ENCODE data around the gene RALB. TPM values are rescaled to one million over a fixed set of nuclear protein-coding genes. Genes with fewer than 3 reads are reported as not detected.

The RALB gene
- total RNA-seq, 2 experiments from 2014 or later, result 52.5 to 52.9 TPM

GRCh38 chr2:120269816-120270215, 17.2 kb downstream of the RALB start:
- no peaks in the 10 kb centered on the region for H3K27me3 Mint-ChIP-seq
- H3K4me1 Mint-ChIP-seq (ENCODE audit: low read depth), result peaks cover 34% of the 10 kb centered on the region
- H3K4me3 Mint-ChIP-seq, result no peak overlapping the region
- peaks cover 3% of the 10 kb centered on the region for H3K9me3 Mint-ChIP-seq
- DNase-seq, result no peak
- H3K27ac Mint-ChIP-seq, result no peak overlapping the region
- ChIA-PET CTCF (interaction anchor here (1.1 kb wide), 1 partner anchor 43 kb away, joined by 3 read pairs; no protein-coding TSS in a partner anchor), POLR2A (interaction anchor here (0.6 to 1.6 kb wide), 3 partner anchors 8 to 45 kb away, joined by 3 read pairs; no protein-coding TSS in a partner anchor)
- H3K36me3 Mint-ChIP-seq, result peaks cover 20% of the 10 kb centered on the region
- intact Hi-C loops (cut with micrococcal nuclease), result no loop called here

- peaks cover 26% of the 10 kb centered on the region for H3K4me1 Mint-ChIP-seq (ENCODE audit: low read depth)
- POLR2A ChIA-PET, result no interaction called here
- CTCF ChIA-PET, result no interaction called here
- no peak overlapping the region for H3K4me3 Mint-ChIP-seq
- H3K27me3 Mint-ChIP-seq, result no peaks in the 10 kb centered on the region
- H3K36me3 Mint-ChIP-seq, result peaks cover 22% of the 10 kb centered on the region
- no peak for DNase-seq
- peaks cover 9% of the 10 kb centered on the region for H3K9me3 Mint-ChIP-seq
- no peak overlapping the region for H3K27ac Mint-ChIP-seq
- intact Hi-C loops (cut with micrococcal nuclease), result no loop called here
Measured at GRCh38 chr2:120271711-120272379, 19.2 kb downstream of the RALB start.

- Mint-ChIP-seq H3K27me3 (no peaks in the 10 kb centered on the region), H3K9me3 (peaks cover 9% of the 10 kb centered on the region), H3K4me3 (no peak overlapping the region), H3K4me1 (ENCODE audit: low read depth) (peaks cover 19% of the 10 kb centered on the region), H3K36me3 (peaks cover 21% of the 10 kb centered on the region), H3K27ac (no peak overlapping the region)
- intact Hi-C loops (cut with micrococcal nuclease), result no loop called here
- POLR2A ChIA-PET, result no interaction called here
- CTCF ChIA-PET, result interaction anchor here (0.6 kb wide), 1 partner anchor 62 kb away, joined by 3 read pairs; no protein-coding TSS in a partner anchor
- no peak for DNase-seq
Measured at GRCh38 chr2:120272763-120273481, 20.3 kb downstream of the RALB start.

GRCh38 chr2:120275617-120276400, 23.2 kb downstream of the RALB start:
- POLR2A ChIA-PET, result no interaction called here
- H3K36me3 Mint-ChIP-seq, result peaks cover 24% of the 10 kb centered on the region
- H3K9me3 Mint-ChIP-seq, result peaks cover 5% of the 10 kb centered on the region
- H3K27ac Mint-ChIP-seq, result no peak overlapping the region
- H3K27me3 Mint-ChIP-seq, result no peaks in the 10 kb centered on the region
- H3K4me1 Mint-ChIP-seq (ENCODE audit: low read depth), result peaks cover 6% of the 10 kb centered on the region
- intact Hi-C loops (cut with micrococcal nuclease), result no loop called here
- CTCF ChIA-PET, result no interaction called here
- no peak overlapping the region for H3K4me3 Mint-ChIP-seq
- no peak for DNase-seq

GRCh38 chr2:120277505-120278205, 25.0 kb downstream of the RALB start:
- Mint-ChIP-seq H3K36me3 (peaks cover 22% of the 10 kb centered on the region), H3K9me3 (peaks cover 5% of the 10 kb centered on the region), H3K4me3 (no peak overlapping the region), H3K27ac (no peak overlapping the region), H3K27me3 (no peaks in the 10 kb centered on the region), H3K4me1 (ENCODE audit: low read depth) (peaks cover 6% of the 10 kb centered on the region)
- no peak for DNase-seq
- intact Hi-C loops (cut with micrococcal nuclease), result no loop called here
- CTCF ChIA-PET, result no interaction called here
- POLR2A ChIA-PET, result no interaction called here

- H3K4me3 Mint-ChIP-seq, result no peak overlapping the region
- DNase-seq, result no peak
- H3K27me3 Mint-ChIP-seq, result no peaks in the 10 kb centered on the region
- ChIA-PET POLR2A (no interaction called here), CTCF (interaction anchor here (1.4 kb wide), 1 partner anchor 34 kb away, joined by 4 read pairs; no protein-coding TSS in a partner anchor)
- intact Hi-C loops (cut with micrococcal nuclease), result no loop called here
- H3K9me3 Mint-ChIP-seq, result peaks cover 5% of the 10 kb centered on the region
- peaks cover 25% of the 10 kb centered on the region for H3K36me3 Mint-ChIP-seq
- H3K27ac Mint-ChIP-seq, result no peak overlapping the region
- H3K4me1 Mint-ChIP-seq (ENCODE audit: low read depth), result no peaks in the 10 kb centered on the region
Measured at GRCh38 chr2:120278901-120279300, 26.2 kb downstream of the RALB start.

- no peak overlapping the region for H3K4me3 Mint-ChIP-seq
- H3K4me1 Mint-ChIP-seq (ENCODE audit: low read depth), result no peaks in the 10 kb centered on the region
- POLR2A ChIA-PET, result no interaction called here
- CTCF ChIA-PET, result interaction anchor here (1.4 kb wide), 1 partner anchor 33 kb away, joined by 4 read pairs; no protein-coding TSS in a partner anchor
- intact Hi-C loops (cut with micrococcal nuclease), result no loop called here
- no peak overlapping the region for H3K27ac Mint-ChIP-seq
- peaks cover 28% of the 10 kb centered on the region for H3K36me3 Mint-ChIP-seq
- no peak for DNase-seq
- H3K27me3 Mint-ChIP-seq, result no peaks in the 10 kb centered on the region
- peaks cover 5% of the 10 kb centered on the region for H3K9me3 Mint-ChIP-seq
Measured at GRCh38 chr2:120279708-120280107, 27.1 kb downstream of the RALB start.

GRCh38 chr2:120283649-120284048, 31.0 kb downstream of the RALB start:
- Mint-ChIP-seq H3K4me3 (no peak overlapping the region), H3K27ac (peak overlapping the region; percentile 19)

GRCh38 chr2:120285056-120285455, 32.4 kb downstream of the RALB start:
- DNase-seq, result no peak
- ChIA-PET CTCF (no interaction called here), POLR2A (no interaction called here)
- no peak overlapping the region for H3K4me3 Mint-ChIP-seq
- intact Hi-C loops (cut with micrococcal nuclease), result no loop called here
- no peaks in the 10 kb centered on the region for H3K9me3 Mint-ChIP-seq
- H3K36me3 Mint-ChIP-seq, result peaks cover 25% of the 10 kb centered on the region
- H3K27ac Mint-ChIP-seq, result no peak overlapping the region
- H3K4me1 Mint-ChIP-seq (ENCODE audit: low read depth), result peaks cover 21% of the 10 kb centered on the region
- H3K27me3 Mint-ChIP-seq, result no peaks in the 10 kb centered on the region

More at GRCh38 chr2:120283649-120284048, 31.0 kb downstream of the RALB start:
- peaks cover 21% of the 10 kb centered on the region for H3K4me1 Mint-ChIP-seq (ENCODE audit: low read depth)
- H3K36me3 Mint-ChIP-seq, result peaks cover 27% of the 10 kb centered on the region
- H3K27me3 Mint-ChIP-seq, result no peaks in the 10 kb centered on the region
- intact Hi-C loops (cut with micrococcal nuclease), result no loop called here
- POLR2A ChIA-PET, result interaction anchor here (1.0 to 1.3 kb wide), 2 partner anchors 13 to 31 kb away, joined by 3 read pairs; partner anchors contain the start of gene RALB
- DNase-seq, result no peak
- CTCF ChIA-PET, result interaction anchor here (0.7 to 1.7 kb wide), 3 partner anchors 26 to 31 kb away, joined by 3 to 4 read pairs (median 4); no protein-coding TSS in a partner anchor
- no peaks in the 10 kb centered on the region for H3K9me3 Mint-ChIP-seq

- DNase-seq, result peak; percentile 66
- peak overlapping the region; percentile 12 for H3K4me3 Mint-ChIP-seq
- peaks cover 27% of the 10 kb centered on the region for H3K4me1 Mint-ChIP-seq (ENCODE audit: low read depth)
- H3K27ac Mint-ChIP-seq, result peak overlapping the region; percentile 78
- CTCF ChIA-PET, result interaction anchor here (1.7 kb wide), 1 partner anchor 26 kb away, joined by 10 read pairs; no protein-coding TSS in a partner anchor
- peaks cover 31% of the 10 kb centered on the region for H3K36me3 Mint-ChIP-seq
- POLR2A ChIA-PET, result interaction anchor here (0.6 to 1.0 kb wide), 3 partner anchors 55 to 112 kb away, joined by 3 to 7 read pairs (median 4); partner anchors contain the start of gene TMEM185B
- H3K9me3 Mint-ChIP-seq, result no peaks in the 10 kb centered on the region
- intact Hi-C loops (cut with micrococcal nuclease), result loop anchor here (1.0 to 2.0 kb wide), 4 partner anchors 26 to 65 kb away; partner anchors contain the start of genes RALB and TMEM185B
- no peaks in the 10 kb centered on the region for H3K27me3 Mint-ChIP-seq
Measured at GRCh38 chr2:120287183-120288015, 34.7 kb downstream of the RALB start.

- H3K9me3 Mint-ChIP-seq, result no peaks in the 10 kb centered on the region
- no peak overlapping the region for H3K4me3 Mint-ChIP-seq
- H3K27ac Mint-ChIP-seq, result peak overlapping the region; percentile 78
- DNase-seq, result no peak
- intact Hi-C loops (cut with micrococcal nuclease), result no loop called here
- ChIA-PET CTCF (no interaction called here), POLR2A (no interaction called here)
- H3K27me3 Mint-ChIP-seq, result no peaks in the 10 kb centered on the region
- peaks cover 27% of the 10 kb centered on the region for H3K4me1 Mint-ChIP-seq (ENCODE audit: low read depth)
- peaks cover 31% of the 10 kb centered on the region for H3K36me3 Mint-ChIP-seq
Measured at GRCh38 chr2:120288016-120288373, 35.3 kb downstream of the RALB start.

All from activated CD4-positive, alpha-beta memory T cell treated with anti-CD3 and anti-CD28 coated beads for 36 hours (primary cell).